MM.1S (cell line): ENCODE measurements around the gene CCDC158.

Experiments
- DNase-seq: peaks from one replicate; pipeline ENCODE4 v3.0.0-alpha.2; 2015
- H2AFZ ChIP-seq: fragments of 300-600 bp; sonication (generic); 2 replicates; pipeline ENCODE4 v1.6.0; 2016; ENCODE audit warnings: antibody characterized with exemption, low read length
- H3F3A ChIP-seq: fragments of 300-600 bp; sonication (generic); 2 replicates; pipeline ENCODE4 v1.6.1; 2016; ENCODE audit warnings: mild to moderate bottlenecking, antibody characterized with exemption, low read length, moderate library complexity, mixed read lengths; ENCODE audit not compliant: insufficient read depth
- H3K27ac ChIP-seq: fragments of 300-600 bp; sonication (generic); 2 replicates; pipeline ENCODE4 v1.5.1; 2016; ENCODE audit warnings: mild to moderate bottlenecking, low read length
- H3K27me3 ChIP-seq: fragments of 300-600 bp; sonication (generic); replicated peaks from 2 replicates; pipeline ENCODE4 v1.6.0; 2016; ENCODE audit warnings: low read length; ENCODE audit not compliant: insufficient read depth
- H3K36me3 ChIP-seq: fragments of 300-600 bp; sonication (generic); replicated peaks from 2 replicates; pipeline ENCODE4 v1.6.1; 2016; ENCODE audit warnings: mild to moderate bottlenecking, low read length, mixed read lengths; ENCODE audit not compliant: insufficient read depth
- H3K4me1 ChIP-seq: fragments of 300-600 bp; sonication (generic); 2 replicates; pipeline ENCODE4 v1.6.1; 2016; ENCODE audit warnings: low read length, mixed read lengths
- H3K4me2 ChIP-seq: fragments of 300-600 bp; sonication (generic); 2 replicates; pipeline ENCODE4 v1.6.0; 2016; ENCODE audit warnings: low read depth, low read length
- H3K4me3 ChIP-seq: fragments of 300-600 bp; sonication (generic); 2 replicates; pipeline ENCODE4 v1.5.1; 2016; ENCODE audit warnings: low read length, mixed read lengths
- H3K79me2 ChIP-seq: fragments of 300-600 bp; sonication (generic); 2 replicates; pipeline ENCODE4 v1.6.1; 2016; ENCODE audit warnings: mixed run types, low read length, mixed read lengths
- H3K9ac ChIP-seq: fragments of 300-600 bp; sonication (generic); 2 replicates; pipeline ENCODE4 v1.6.1; 2016; ENCODE audit warnings: low read length, mixed read lengths
- H3K9me2 ChIP-seq: fragments of 300-600 bp; sonication (generic); replicated peaks from 2 replicates; pipeline ENCODE4 v1.6.1; 2016; ENCODE audit warnings: mild to moderate bottlenecking, low read length, mixed read lengths; ENCODE audit not compliant: insufficient read depth
- H3K9me3 ChIP-seq: fragments of 300-600 bp; sonication (generic); replicated peaks from 2 replicates; pipeline ENCODE4 v1.6.1; 2016; ENCODE audit warnings: mild to moderate bottlenecking, low read length, mixed read lengths; ENCODE audit not compliant: insufficient read depth
- H4K20me1 ChIP-seq: fragments of 300-600 bp; sonication (generic); 2 replicates; pipeline ENCODE4 v1.6.1; 2016; ENCODE audit warnings: mild to moderate bottlenecking, low read length, moderate library complexity, mixed read lengths; ENCODE audit not compliant: insufficient read depth
- CTCF ChIP-seq: fragments of 300-600 bp; sonication (generic); IDR thresholded peaks from 2 replicates; pipeline ENCODE4 v1.5.1; 2016; ENCODE audit warnings: antibody characterized with exemption, low read length, mixed read lengths
- EZH2 ChIP-seq: fragments of 300-600 bp; sonication (generic); optimal IDR thresholded peaks from 2 replicates; pipeline ENCODE3; 2017; ENCODE audit warnings: low read depth, mild to moderate bottlenecking, antibody characterized with exemption, low read length, mixed read lengths
- EZH2phosphoT487 ChIP-seq: fragments of 300-600 bp; sonication (generic); IDR thresholded peaks from 2 replicates; pipeline ENCODE4 v1.6.1; 2018; ENCODE audit warnings: antibody characterized with exemption, low read length

Gene CCDC158

GRCh38 chr4:76439491-76439890, 18.6 kb upstream of the CCDC158 start:
- TF ChIP-seq CTCF (no peak), EZH2phosphoT487 (no peak), EZH2 (no peak)

GRCh38 chr4:76435528-76436319, 14.8 kb upstream of the CCDC158 start:
- H3K4me2 ChIP-seq, result peak overlapping the region; percentile 35
- peak overlapping the region; percentile 14; the same call in 1 of the 2 replicates for H2AFZ ChIP-seq

More at GRCh38 chr4:76439491-76439890, 18.6 kb upstream of the CCDC158 start:
- Histone ChIP-seq H3K9ac (no peak overlapping the region), H3K9me2 (no peaks in the 10 kb centered on the region), H3K4me2 (no peak overlapping the region), H3K9me3 (no peaks in the 10 kb centered on the region), H3K4me3 (no peak overlapping the region), H4K20me1 (no peaks in the 10 kb centered on the region), H3F3A (peaks cover 4% of the 10 kb centered on the region; the same call in 1 of the 2 replicates), H3K36me3 (no peaks in the 10 kb centered on the region), H3K4me1 (no peaks in the 10 kb centered on the region), H3K27ac (no peak overlapping the region), H3K79me2 (no peaks in the 10 kb centered on the region), H3K27me3 (no peaks in the 10 kb centered on the region), H2AFZ (no peak overlapping the region)
- no peak for DNase-seq

GRCh38 chr4:76434901-76435527, 14.1 kb upstream of the CCDC158 start, which contains the start of gene SHROOM3:
SHROOM3 (plus strand) TSS chr4:76435229; CDS start chr4:76436053, 824 bp downstream.
- H3K4me2 ChIP-seq, result peak within 1 kb of the TSS; percentile 35
- no peaks in the 10 kb centered on the region for H4K20me1 ChIP-seq
- DNase-seq, result peak; percentile 67
- peak within 1 kb of the TSS; percentile 38 for H3K4me3 ChIP-seq
- H2AFZ ChIP-seq, result peak within 1 kb of the TSS; percentile 14; the same call in 1 of the 2 replicates
- no peaks in the 10 kb centered on the region for H3K36me3 ChIP-seq
- H3K9ac ChIP-seq, result peak within 1 kb of the TSS; percentile 10; the same call in 1 of the 2 replicates
- H3K27me3 ChIP-seq, result no peaks in the 10 kb centered on the region
- H3K9me2 ChIP-seq, result no peaks in the 10 kb centered on the region
- no peaks in the 10 kb centered on the region for H3K4me1 ChIP-seq
- peak within 1 kb of the TSS; percentile 7; the same call in 1 of the 2 replicates for H3K27ac ChIP-seq
- H3F3A ChIP-seq, result peaks cover 4% of the 10 kb centered on the region; the same call in 1 of the 2 replicates
- H3K9me3 ChIP-seq, result no peaks in the 10 kb centered on the region
- no peak for TF ChIP-seq EZH2
- no peak for TF ChIP-seq EZH2phosphoT487
- TF ChIP-seq CTCF, result no peak
- H3K79me2 ChIP-seq, result no peaks in the 10 kb centered on the region

More at GRCh38 chr4:76435528-76436319, 14.8 kb upstream of the CCDC158 start:
- Histone ChIP-seq H3K4me3 (peak overlapping the region; percentile 38), H3K9ac (peak overlapping the region; percentile 10; the same call in 1 of the 2 replicates), H3K4me1 (no peaks in the 10 kb centered on the region), H3K79me2 (no peaks in the 10 kb centered on the region), H3F3A (peaks cover 4% of the 10 kb centered on the region; the same call in 1 of the 2 replicates), H4K20me1 (no peaks in the 10 kb centered on the region), H3K27me3 (no peaks in the 10 kb centered on the region), H3K27ac (no peak overlapping the region), H3K9me3 (no peaks in the 10 kb centered on the region), H3K9me2 (no peaks in the 10 kb centered on the region), H3K36me3 (no peaks in the 10 kb centered on the region)
- TF ChIP-seq EZH2phosphoT487 (no peak), CTCF (no peak), EZH2 (no peak)
- DNase-seq, result no peak
